Adipose tissue (tissue), 3 donors: ENCODE results near the gene TRAPPC3. TPM values are rescaled to one million over a fixed set of nuclear protein-coding genes. Genes with fewer than 3 reads are reported as not detected.

Source experiments
- H3K27ac ChIP-seq: one replicate; pipeline ENCODE4 v1.5.1; 2013; ENCODE audit warnings: low read depth, low read length
- WGBS, 3 donors: extraction: QIAGEN DNeasy Blood & Tissue Kit; methylation state at CpG; one replicate each; pipeline ENCODE4 v1.1.7; 2013; 5-methylcytosine and 5-hydroxymethylcytosine counted together
- polyA plus RNA-seq, 3 donors: library from polyadenylated mRNA; stranded (reverse); fragments of 200-250 nt; gene quantifications; one replicate each; pipeline ENCODE4 v1.2.3, GENCODE V29; 2013
- donor health status: healthy with polysubstance abuse.
- donor health status: Bipolar disorder and iron deficiency.
- donor health status: healthy.

The TRAPPC3 gene
- polyA plus RNA-seq, 3 donors, result 37.1 to 69.2 (median 58.5) TPM

GRCh38 chr1:36094621-36095061, 54.6 kb downstream of the TRAPPC3 start:
- H3K27ac ChIP-seq, result no peak overlapping the region
- WGBS, 3 donors, result 80 to 89% (median 82%) methylated on average over 8 of the region's 8 CpGs

DNA sequence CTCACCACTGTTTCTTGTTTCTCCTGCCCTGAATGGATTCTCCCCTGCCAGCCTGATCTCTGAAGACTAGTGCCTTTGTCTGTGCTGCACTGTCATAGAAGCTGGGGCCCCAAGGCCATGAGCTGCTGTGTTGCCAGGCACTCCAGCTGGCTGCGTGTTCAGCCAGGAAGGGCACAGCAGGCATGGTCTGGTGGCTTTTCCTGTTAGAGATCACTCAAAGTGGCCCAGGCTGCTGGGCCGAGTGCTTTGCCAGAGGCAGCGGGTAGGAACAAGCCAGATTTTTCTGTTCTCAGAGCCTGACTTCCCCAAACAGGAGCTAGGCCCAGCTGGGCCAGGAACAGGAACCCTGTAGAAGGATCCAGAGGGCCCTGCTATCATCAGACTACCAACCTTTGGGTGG, 55.4 kb downstream of the TRAPPC3 start:
- WGBS, 3 donors, result 73 to 78% (median 78%) methylated on average over 3 of the region's 3 CpGs
- no peak overlapping the region for H3K27ac ChIP-seq

DNA sequence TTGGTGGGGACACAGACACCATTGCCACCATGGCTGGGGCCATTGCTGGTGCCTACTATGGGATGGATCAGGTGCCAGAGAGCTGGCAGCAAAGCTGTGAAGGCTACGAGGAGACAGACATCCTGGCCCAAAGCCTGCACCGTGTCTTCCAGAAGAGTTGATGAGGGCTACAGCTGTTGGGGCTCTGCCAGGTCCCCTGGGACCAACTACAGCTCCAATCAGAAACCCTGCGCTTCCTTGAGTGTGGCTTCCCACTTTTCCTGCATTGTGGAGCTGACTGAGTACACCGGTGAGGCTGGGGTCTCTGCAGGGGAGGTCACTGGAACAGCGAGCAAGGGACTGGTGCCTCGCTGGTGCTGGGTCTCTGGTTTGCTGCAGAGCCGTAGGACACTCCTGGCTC, 56.1 kb downstream of the TRAPPC3 start:
- H3K27ac ChIP-seq, result no peak overlapping the region
- 70 to 86% (median 79%) methylated on average over 7 of the region's 7 CpGs for WGBS, 3 donors

- WGBS, 3 donors, result 92 to 93% (median 93%) methylated on average over 9 of the region's 9 CpGs
Measured at GRCh38 chr1:36092798-36093185, 56.5 kb downstream of the TRAPPC3 start.

DNA sequence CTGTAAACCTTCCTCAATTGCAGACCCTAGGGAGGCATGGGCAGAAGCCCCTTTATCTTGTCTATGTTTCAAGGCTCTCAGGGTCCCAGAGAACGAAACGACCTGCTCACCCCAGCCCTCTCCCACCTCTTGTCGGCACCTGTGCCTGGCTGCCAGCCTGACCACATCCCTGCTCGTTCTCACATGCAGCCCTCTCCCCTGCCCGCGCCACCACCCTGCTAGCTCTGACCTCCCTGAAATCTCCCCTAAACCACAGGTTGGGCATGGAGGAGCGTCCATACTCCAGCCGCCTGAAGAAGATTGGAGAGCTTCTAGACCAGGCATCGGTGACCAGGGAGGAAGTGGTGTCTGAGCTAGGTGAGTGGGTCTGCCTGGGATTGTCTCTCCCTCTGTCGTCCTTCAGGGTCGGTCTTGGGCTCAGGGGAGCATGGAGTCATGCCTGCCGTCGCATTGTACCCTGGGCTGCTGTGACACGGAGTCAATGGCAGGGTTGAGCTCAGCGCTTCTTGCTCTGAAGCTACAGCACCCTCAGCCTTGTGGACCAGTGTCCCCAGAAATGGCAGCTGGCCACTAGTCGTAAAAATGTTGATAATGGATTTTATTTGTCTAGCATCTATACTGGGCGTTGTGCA, 57.0 kb downstream of the TRAPPC3 start:
- 90 to 94% (median 94%) methylated on average over 17 of the region's 17 CpGs for WGBS, 3 donors
- H3K27ac ChIP-seq, result no peak overlapping the region

More at GRCh38 chr1:36092798-36093185, 56.5 kb downstream of the TRAPPC3 start:
- H3K27ac ChIP-seq, result no peak overlapping the region

DNA sequence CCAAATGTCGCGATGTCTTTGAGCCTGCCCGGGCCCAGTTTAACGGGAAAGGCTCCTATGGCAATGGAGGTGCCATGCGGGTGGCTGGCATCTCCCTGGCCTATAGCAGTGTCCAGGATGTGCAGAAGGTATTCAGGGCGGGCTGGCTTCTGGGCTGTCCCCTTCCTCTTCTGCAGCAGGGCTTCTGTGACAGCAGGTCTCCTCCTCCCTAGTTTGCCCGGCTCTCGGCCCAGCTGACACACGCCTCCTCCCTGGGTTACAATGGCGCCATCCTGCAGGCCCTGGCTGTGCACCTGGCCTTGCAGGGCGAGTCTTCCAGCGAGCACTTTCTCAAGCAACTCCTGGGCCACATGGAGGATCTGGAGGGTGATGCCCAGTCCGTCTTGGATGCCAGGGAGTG, 57.6 kb downstream of the TRAPPC3 start:
- H3K27ac ChIP-seq, result no peak overlapping the region
- WGBS, 3 donors, result 93 to 96% (median 95%) methylated on average over 13 of the region's 13 CpGs

DNA sequence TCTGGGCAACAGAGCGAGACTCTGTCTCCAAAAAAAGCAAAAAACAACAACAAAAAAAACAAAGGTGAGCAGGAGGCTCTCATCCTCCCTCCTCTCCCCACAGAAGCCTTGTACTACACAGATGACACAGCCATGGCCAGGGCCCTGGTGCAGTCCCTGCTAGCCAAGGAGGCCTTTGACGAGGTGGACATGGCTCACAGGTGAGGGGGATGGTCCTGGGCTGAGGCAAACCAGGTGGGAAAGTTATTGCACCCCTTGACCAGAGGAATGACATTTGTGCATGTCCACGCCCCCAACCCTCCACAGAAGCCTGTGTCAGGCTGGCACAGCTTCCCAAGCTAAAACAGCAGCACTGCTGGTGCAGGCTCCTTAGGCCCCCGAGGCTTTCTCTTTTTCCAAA, 58.1 kb downstream of the TRAPPC3 start:
- H3K27ac ChIP-seq, result no peak overlapping the region
- 89 to 91% (median 91%) methylated on average over 4 of the region's 4 CpGs for WGBS, 3 donors

- WGBS, 3 donors, result 4% methylated on average over 32 of the region's 32 CpGs
- no peak overlapping the region for H3K27ac ChIP-seq
Measured at GRCh38 chr1:36089393-36090121, 59.7 kb downstream of the TRAPPC3 start.

GRCh38 chr1:36088577-36089392, 60.5 kb downstream of the TRAPPC3 start, which contains the start of gene ADPRS:
TSS of gene ADPRS (plus strand) at chr1:36088892. CDS start at chr1:36088905, 13 bp downstream.
- peak within 1 kb of the TSS; percentile 17 for H3K27ac ChIP-seq
- WGBS, 3 donors, result 1% methylated on average over 66 to 84 of the region's 84 CpGs

GRCh38 chr1:36088265-36088576, 61.1 kb downstream of the TRAPPC3 start:
- H3K27ac ChIP-seq, result no peak overlapping the region
- WGBS, 3 donors, result 19 to 29% (median 26%) methylated on average over 8 of the region's 8 CpGs

DNA sequence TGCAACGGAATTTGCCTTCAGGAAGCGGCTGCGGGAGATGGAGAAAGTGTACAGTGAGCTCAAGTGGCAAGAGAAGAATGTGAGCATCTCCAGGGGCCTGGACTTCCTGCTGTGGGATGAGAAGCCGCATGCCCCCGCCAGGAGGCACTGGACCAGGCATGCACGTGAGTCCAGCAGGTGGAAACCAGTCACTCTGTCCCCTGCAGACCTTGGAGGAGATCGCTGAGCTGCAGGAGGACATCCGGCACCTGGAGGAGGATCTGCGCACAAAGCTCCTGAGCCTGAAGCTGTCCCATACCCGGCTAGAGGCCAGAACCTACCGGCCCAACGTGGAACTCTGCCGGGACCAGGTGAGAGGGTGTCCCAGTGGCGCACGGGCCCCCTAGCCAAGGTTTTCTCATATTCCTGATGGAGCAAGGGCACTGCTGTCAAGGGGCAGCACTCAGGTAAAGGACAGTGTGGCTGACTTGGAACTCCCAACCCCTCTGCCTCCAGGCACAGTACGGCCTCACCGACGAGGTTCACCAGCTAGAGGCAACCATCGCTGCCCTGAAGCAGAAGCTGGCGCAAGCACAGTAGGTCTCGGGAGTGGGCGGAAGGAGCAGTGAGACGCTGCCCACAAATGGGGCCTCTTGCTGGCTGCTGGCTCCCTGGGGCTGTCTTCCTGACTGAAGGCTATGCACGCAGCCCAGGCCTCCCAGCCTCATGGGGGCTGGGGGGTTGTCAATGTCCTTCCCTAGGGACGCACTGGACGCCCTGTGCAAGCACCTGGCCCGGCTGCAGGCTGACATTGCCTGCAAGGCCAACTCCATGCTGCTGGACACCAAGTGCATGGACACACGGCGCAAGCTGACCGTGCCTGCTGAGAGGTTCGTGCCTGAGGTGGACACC, 61.8 kb downstream of the TRAPPC3 start:
- 86 to 90% (median 86%) methylated on average over 31 of the region's 31 CpGs for WGBS, 3 donors
- H3K27ac ChIP-seq, result no peak overlapping the region

Other genes starting within 250 kb of the TRAPPC3 start
- gene AGO3, start 218.4 kb downstream of the TRAPPC3 start, polyA plus RNA-seq, result 1 to 10 TPM; 2.5 to 7.6 (median 5.4) TPM
- 1 to 10 TPM in 1 of 3 donors, under 1 TPM in 1, not detected in 1; 0.12 to 2.5 TPM for gene TEKT2, start 65.4 kb downstream of the TRAPPC3 start, polyA plus RNA-seq
- gene ADPRS, start 60.6 kb downstream of the TRAPPC3 start, polyA plus RNA-seq, result 10 to 100 TPM; 13.3 to 22.6 (median 19.8) TPM
- 1 to 10 TPM in 1 of 3 donors, under 1 TPM in 2; 0.18 to 1.2 (median 0.83) TPM for gene COL8A2, start 24.3 kb downstream of the TRAPPC3 start, polyA plus RNA-seq
- 100 to 1,000 TPM in 1 of 3 donors, 10 to 100 TPM in 2; 19.9 to 215 (median 92.7) TPM for gene MAP7D1, start 6.7 kb upstream of the TRAPPC3 start, polyA plus RNA-seq
- gene THRAP3, start 75.0 kb upstream of the TRAPPC3 start, polyA plus RNA-seq, result 10 to 100 TPM; 19.5 to 47.6 (median 35.5) TPM
- 1 to 10 TPM in 2 of 3 donors, under 1 TPM in 1; 0.61 to 1.7 (median 1.1) TPM for gene SH3D21, start 156.9 kb upstream of the TRAPPC3 start, polyA plus RNA-seq
- 10 to 100 TPM; 11.5 to 46.7 (median 25.3) TPM for gene EVA1B, start 174.2 kb upstream of the TRAPPC3 start, polyA plus RNA-seq
- gene STK40, start 236.4 kb upstream of the TRAPPC3 start, polyA plus RNA-seq, result 10 to 100 TPM; 22.8 to 63.2 (median 50.7) TPM
- gene LSM10, start 248.4 kb upstream of the TRAPPC3 start, polyA plus RNA-seq, result 10 to 100 TPM; 30.7 to 59.5 (median 59.5) TPM